Gastrocnemius medialis (tissue), 4 donors: ENCODE measurements around the gene ARNT2. TPM values are rescaled to one million over a fixed set of nuclear protein-coding genes. Genes with fewer than 3 reads are reported as not detected.

Experiments used
- ATAC-seq, 2 donors: fragments of 150-250 bp; one replicate each; pipeline ENCODE4 v1.9.1; 2016
- DNase-seq, 2 donors: peaks; one replicate each; pipeline ENCODE4 v3.0.0-alpha.2; 2019
- H3K27ac ChIP-seq, 4 donors: fragments of 200-600 bp; sonication (generic); 1 replicate in 1 of 4; 2 replicates in 3 of 4; pipeline ENCODE4 v1.5.1; 2016 to 2018; ENCODE audit warnings: mild to moderate bottlenecking in 2 of 4, moderate library complexity in 1 of 4
- H3K27me3 ChIP-seq, 3 donors: fragments of 200-600 bp; sonication (generic) in 2 of 3; 1 replicate in 1 of 3; 2 replicates in 2 of 3; pipeline versions ENCODE4 v1.5.1 to v1.6.0; 2016 to 2019; ENCODE audit warnings: mild to moderate bottlenecking in 1 of 3, moderate library complexity in 1 of 3
- H3K36me3 ChIP-seq, 2 donors: fragments of 200-600 bp; sonication (generic) in 1 of 2; one replicate each; pipeline ENCODE4 v1.5.1; 2017 to 2018
- H3K4me1 ChIP-seq, 2 donors: fragments of 200-600 bp; sonication (generic) in 1 of 2; one replicate each; pipeline ENCODE4 v1.5.1; 2016 to 2017; ENCODE audit warnings: mild to moderate bottlenecking in 2 of 2
- H3K4me3 ChIP-seq, 4 donors: fragments of 200-600 bp; sonication (generic) in 3 of 4; 1 replicate in 1 of 4; 2 replicates in 3 of 4; pipeline ENCODE4 v1.5.1; 2016 to 2019; ENCODE audit warnings: mild to moderate bottlenecking in 2 of 4
- H3K9me3 ChIP-seq, 3 donors: fragments of 200-600 bp; sonication (generic) in 2 of 3; 1 replicate in 1 of 3; 2 replicates in 2 of 3; pipeline ENCODE4 v1.5.1; 2016 to 2019
- POLR2A ChIP-seq, 2 donors: fragments of 450-650 bp; IDR thresholded peaks; one replicate each; pipeline ENCODE4 v1.6.1; 2017; ENCODE audit warnings: antibody characterized with exemption in 2 of 2, mild to moderate bottlenecking in 2 of 2, moderate library complexity in 2 of 2
- in situ Hi-C, 4 donors: fragments of 200-750 bp; cut with MboI; loops; one replicate each; pipeline versions ENCODE4 v1.15.0 to v1.8.0; 2017; ENCODE audit warnings: low sequenced_read_pairs in 4 of 4
- intact Hi-C: fragments of 100-400 bp; cut with DNase I; formaldehyde crosslinking; loops from one replicate; pipeline ENCODE4 v1.15.1; 2023; ENCODE audit warnings: low total_unique reads
- total RNA-seq, 4 donors: library from RNA; depleted of rRNA; stranded (reverse); fragments of >200 nt; gene quantifications; one replicate each; pipeline versions ENCODE4 v1.1.0 to v1.2.3, GENCODE V29; 2016
- TF ChIP-seq, protein P1 (sequence below), 5 experiments: fragments of 450-650 bp in 3 of 5; fragments of 200-600 bp in 2 of 5; sonication (generic) in 2 of 5; IDR thresholded peaks in 4 of 5; conservative IDR thresholded peaks in 1 of 5; 1 replicate in 4 of 5; 2 replicates in 1 of 5; pipeline ENCODE4 v1.5.1; 2016 to 2019; ENCODE audit warnings: antibody characterized with exemption in 5 of 5, mild to moderate bottlenecking in 3 of 5, moderate library complexity in 3 of 5

ARNT2 gene
- total RNA-seq, 4 donors from 2014 or later = 4.1 to 23.5 (median 6.6) TPM

- H3K27me3 ChIP-seq = no peaks in the 10 kb centered on the region
- H3K27ac ChIP-seq = no peak overlapping the region
- H3K4me3 ChIP-seq = no peak overlapping the region
- intact Hi-C loops = no loop called here
- in situ Hi-C loops = loop anchor here in 2 of 4 donors (25.0 kb wide), 1 partner anchor 797 kb away; no protein-coding TSS in a partner anchor
- H3K36me3 ChIP-seq = no peaks in the 10 kb centered on the region
- TF ChIP-seq, protein P1, sequence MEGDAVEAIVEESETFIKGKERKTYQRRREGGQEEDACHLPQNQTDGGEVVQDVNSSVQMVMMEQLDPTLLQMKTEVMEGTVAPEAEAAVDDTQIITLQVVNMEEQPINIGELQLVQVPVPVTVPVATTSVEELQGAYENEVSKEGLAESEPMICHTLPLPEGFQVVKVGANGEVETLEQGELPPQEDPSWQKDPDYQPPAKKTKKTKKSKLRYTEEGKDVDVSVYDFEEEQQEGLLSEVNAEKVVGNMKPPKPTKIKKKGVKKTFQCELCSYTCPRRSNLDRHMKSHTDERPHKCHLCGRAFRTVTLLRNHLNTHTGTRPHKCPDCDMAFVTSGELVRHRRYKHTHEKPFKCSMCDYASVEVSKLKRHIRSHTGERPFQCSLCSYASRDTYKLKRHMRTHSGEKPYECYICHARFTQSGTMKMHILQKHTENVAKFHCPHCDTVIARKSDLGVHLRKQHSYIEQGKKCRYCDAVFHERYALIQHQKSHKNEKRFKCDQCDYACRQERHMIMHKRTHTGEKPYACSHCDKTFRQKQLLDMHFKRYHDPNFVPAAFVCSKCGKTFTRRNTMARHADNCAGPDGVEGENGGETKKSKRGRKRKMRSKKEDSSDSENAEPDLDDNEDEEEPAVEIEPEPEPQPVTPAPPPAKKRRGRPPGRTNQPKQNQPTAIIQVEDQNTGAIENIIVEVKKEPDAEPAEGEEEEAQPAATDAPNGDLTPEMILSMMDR (IDR thresholded peaks at IDR 0.05 in 4 of 5, conservative IDR thresholded peaks at IDR 0.05 in 1 of 5) = no peak
- no peak for TF ChIP-seq POLR2A (IDR thresholded peaks at IDR 0.05)
- DNase-seq (no peak), ATAC-seq (no peak)
- no peaks in the 10 kb centered on the region for H3K9me3 ChIP-seq
- no peaks in the 10 kb centered on the region for H3K4me1 ChIP-seq
Measured at GRCh38 chr15:80464951-80465625, 60.9 kb downstream of the ARNT2 start.

DNA sequence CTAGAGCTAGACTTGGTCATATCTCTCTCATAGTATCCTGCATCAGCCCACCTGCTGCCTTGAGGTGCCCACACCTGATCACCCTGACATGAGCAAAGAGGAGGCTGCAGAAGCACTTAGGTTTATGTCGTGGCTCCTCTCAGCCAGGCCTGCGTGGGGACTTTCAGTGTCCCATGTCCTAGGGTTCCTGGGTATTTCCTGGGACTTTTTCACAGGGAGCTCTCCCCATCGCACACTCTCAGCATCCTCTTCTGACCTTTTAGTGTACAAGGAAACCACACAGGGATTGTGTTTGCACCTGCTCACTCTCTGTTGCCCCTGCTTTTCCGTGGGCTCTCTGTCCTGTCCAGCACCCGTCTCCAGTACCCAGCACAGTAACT is 61.4 kb downstream of the ARNT2 start:
- H3K4me3 ChIP-seq = no peak overlapping the region
- in situ Hi-C loops (loop anchor here in 2 of 4 donors (25.0 kb wide), 1 partner anchor 797 kb away; no protein-coding TSS in a partner anchor), intact Hi-C loops (no loop called here)
- DNase-seq (no peak), ATAC-seq (no peak)
- H3K36me3 ChIP-seq = no peaks in the 10 kb centered on the region
- no peaks in the 10 kb centered on the region for H3K9me3 ChIP-seq
- no peak overlapping the region for H3K27ac ChIP-seq
- TF ChIP-seq, protein P1 (IDR thresholded peaks at IDR 0.05 in 4 of 5, conservative IDR thresholded peaks at IDR 0.05 in 1 of 5) = no peak
- no peak for TF ChIP-seq POLR2A (IDR thresholded peaks at IDR 0.05)
- H3K4me1 ChIP-seq = no peaks in the 10 kb centered on the region
- H3K27me3 ChIP-seq = no peaks in the 10 kb centered on the region

DNA sequence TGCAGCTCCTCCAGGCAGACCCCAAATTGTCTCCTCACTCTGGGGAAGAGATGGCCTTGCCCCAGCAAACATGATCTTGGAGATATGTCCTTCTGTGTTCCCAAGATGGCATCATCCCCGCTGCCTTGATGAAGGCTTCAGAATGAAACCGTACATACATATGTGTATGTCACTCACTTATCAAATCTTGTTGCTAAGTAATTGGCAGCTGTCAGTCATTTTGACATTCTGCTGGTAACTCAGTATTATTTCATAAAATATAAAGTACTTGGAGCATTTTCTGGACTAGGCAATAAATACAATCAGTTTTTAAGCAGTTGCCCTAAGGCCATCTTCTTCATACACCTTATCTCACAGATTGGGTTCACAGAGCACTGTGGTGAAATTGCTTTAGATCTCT is 62.4 kb downstream of the ARNT2 start:
- no peak for DNase-seq
- H3K27me3 ChIP-seq = no peaks in the 10 kb centered on the region

DNA sequence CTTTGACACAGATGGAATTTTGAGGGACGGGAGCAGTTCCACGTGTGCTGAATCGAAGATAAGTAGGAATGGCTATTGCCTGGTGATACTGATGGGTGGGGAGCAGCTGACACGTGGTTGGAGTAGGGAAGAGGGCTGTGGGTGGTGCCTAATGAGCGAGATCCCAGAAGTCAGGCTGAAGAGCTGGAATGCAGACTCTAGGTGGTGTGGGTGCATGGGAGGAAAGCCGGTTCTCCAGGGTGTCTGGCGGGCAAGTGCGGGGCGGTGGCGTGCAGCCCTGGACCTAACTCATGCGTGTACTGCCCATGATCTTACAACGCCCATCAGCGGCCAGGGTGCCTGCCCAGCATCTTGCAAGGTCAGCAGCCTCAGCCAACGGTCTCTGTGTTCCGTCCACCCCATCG is 63.1 kb downstream of the ARNT2 start:
- Histone ChIP-seq H3K27ac (no peak overlapping the region), H3K4me1 (no peaks in the 10 kb centered on the region), H3K9me3 (no peaks in the 10 kb centered on the region), H3K27me3 (no peaks in the 10 kb centered on the region), H3K4me3 (no peak overlapping the region), H3K36me3 (no peaks in the 10 kb centered on the region)
- TF ChIP-seq POLR2A (IDR thresholded peaks at IDR 0.05) = no peak
- TF ChIP-seq, protein P1 (IDR thresholded peaks at IDR 0.05 in 4 of 5, conservative IDR thresholded peaks at IDR 0.05 in 1 of 5) = no peak
- in situ Hi-C loops (loop anchor here in 2 of 4 donors (25.0 kb wide), 1 partner anchor 795 kb away; no protein-coding TSS in a partner anchor), intact Hi-C loops (no loop called here)
- ATAC-seq (no peak), DNase-seq (no peak)

More for the DNA sequence above, 62.4 kb downstream of the ARNT2 start:
- no peak for ATAC-seq
- Histone ChIP-seq H3K4me3 (no peak overlapping the region), H3K9me3 (no peaks in the 10 kb centered on the region), H3K36me3 (no peaks in the 10 kb centered on the region), H3K4me1 (no peaks in the 10 kb centered on the region), H3K27ac (no peak overlapping the region)
- TF ChIP-seq, protein P1 (IDR thresholded peaks at IDR 0.05 in 4 of 5, conservative IDR thresholded peaks at IDR 0.05 in 1 of 5) = no peak
- no peak for TF ChIP-seq POLR2A (IDR thresholded peaks at IDR 0.05)
- intact Hi-C loops = no loop called here
- in situ Hi-C loops = loop anchor here in 2 of 4 donors (25.0 kb wide), 1 partner anchor 796 kb away; no protein-coding TSS in a partner anchor
